Activated naive CD4-positive, alpha-beta T cell treated with anti-CD3 and anti-CD28 coated beads, Interleukin-2, amount 50 U/mL, for 24 hours (primary cell): Measurements from ENCODE around the gene TMEM107.
A peak's percentile ranks its signal among the peaks of the same experiment; 100 is the strongest.

Experiments
- H3K27ac Mint-ChIP-seq: one replicate; pipeline ENCODE4 v1.8.0; 2021; ENCODE audit warnings: mild to moderate bottlenecking, mixed read lengths
- H3K27me3 Mint-ChIP-seq: one replicate; pipeline ENCODE4 v1.8.0; 2021; ENCODE audit warnings: mixed read lengths
- H3K36me3 Mint-ChIP-seq: one replicate; pipeline ENCODE4 v1.8.0; 2021; ENCODE audit warnings: mixed read lengths
- H3K4me1 Mint-ChIP-seq: one replicate; pipeline ENCODE4 v1.8.0; 2021; ENCODE audit warnings: mixed read lengths
- H3K4me3 Mint-ChIP-seq: one replicate; pipeline ENCODE4 v1.8.0; 2021; ENCODE audit warnings: mild to moderate bottlenecking, mixed read lengths
- H3K9me3 Mint-ChIP-seq: one replicate; pipeline ENCODE4 v1.8.0; 2021; ENCODE audit warnings: mixed read lengths

The TMEM107 gene

GRCh38 chr17:8138374-8138671, 37.9 kb downstream of the TMEM107 start:
- Mint-ChIP-seq H3K4me1 (no peaks in the 10 kb centered on the region), H3K27ac (no peak overlapping the region), H3K27me3 (no peaks in the 10 kb centered on the region), H3K4me3 (no peak overlapping the region), H3K9me3 (no peaks in the 10 kb centered on the region), H3K36me3 (no peaks in the 10 kb centered on the region)

- H3K27ac Mint-ChIP-seq = no peak overlapping the region
- H3K36me3 Mint-ChIP-seq = no peaks in the 10 kb centered on the region
- H3K4me1 Mint-ChIP-seq = no peaks in the 10 kb centered on the region
- H3K9me3 Mint-ChIP-seq = no peaks in the 10 kb centered on the region
- H3K4me3 Mint-ChIP-seq = no peak overlapping the region
- H3K27me3 Mint-ChIP-seq = no peaks in the 10 kb centered on the region
Observed at GRCh38 chr17:8137645-8138373, 38.4 kb downstream of the TMEM107 start.

- H3K9me3 Mint-ChIP-seq = no peaks in the 10 kb centered on the region
- no peak overlapping the region for H3K4me3 Mint-ChIP-seq
- no peak overlapping the region for H3K27ac Mint-ChIP-seq
- H3K36me3 Mint-ChIP-seq = no peaks in the 10 kb centered on the region
- no peaks in the 10 kb centered on the region for H3K4me1 Mint-ChIP-seq
- H3K27me3 Mint-ChIP-seq = no peaks in the 10 kb centered on the region
Observed at GRCh38 chr17:8133941-8134340, 42.2 kb downstream of the TMEM107 start.

GRCh38 chr17:8133399-8133798, 42.8 kb downstream of the TMEM107 start:
- H3K4me3 Mint-ChIP-seq = no peak overlapping the region
- no peaks in the 10 kb centered on the region for H3K27me3 Mint-ChIP-seq
- H3K27ac Mint-ChIP-seq = no peak overlapping the region
- no peaks in the 10 kb centered on the region for H3K9me3 Mint-ChIP-seq
- H3K36me3 Mint-ChIP-seq = no peaks in the 10 kb centered on the region
- H3K4me1 Mint-ChIP-seq = no peaks in the 10 kb centered on the region

- Mint-ChIP-seq H3K27me3 (no peaks in the 10 kb centered on the region), H3K4me3 (no peak overlapping the region), H3K27ac (peak overlapping the region; percentile 62), H3K4me1 (peaks cover 5% of the 10 kb centered on the region), H3K9me3 (no peaks in the 10 kb centered on the region), H3K36me3 (no peaks in the 10 kb centered on the region)
Observed at GRCh38 chr17:8131844-8132441, 44.2 kb downstream of the TMEM107 start.

GRCh38 chr17:8128125-8128784, 47.9 kb downstream of the TMEM107 start:
- Mint-ChIP-seq H3K27me3 (peaks cover 8% of the 10 kb centered on the region), H3K4me3 (no peak overlapping the region), H3K9me3 (no peaks in the 10 kb centered on the region), H3K36me3 (peaks cover 1% of the 10 kb centered on the region), H3K4me1 (peaks cover 37% of the 10 kb centered on the region), H3K27ac (no peak overlapping the region)

- no peaks in the 10 kb centered on the region for H3K9me3 Mint-ChIP-seq
- H3K27me3 Mint-ChIP-seq = peaks cover 9% of the 10 kb centered on the region
- H3K36me3 Mint-ChIP-seq = peaks cover 1% of the 10 kb centered on the region
- H3K27ac Mint-ChIP-seq = peak overlapping the region; percentile 100
- H3K4me3 Mint-ChIP-seq = peak overlapping the region; percentile 94
- peaks cover 45% of the 10 kb centered on the region for H3K4me1 Mint-ChIP-seq
Observed at GRCh38 chr17:8126491-8127066, 49.6 kb downstream of the TMEM107 start.

GRCh38 chr17:8125947-8126490, 50.2 kb downstream of the TMEM107 start:
- H3K4me1 Mint-ChIP-seq = peaks cover 47% of the 10 kb centered on the region
- H3K36me3 Mint-ChIP-seq = peaks cover 1% of the 10 kb centered on the region
- peak overlapping the region; percentile 100 for H3K27ac Mint-ChIP-seq
- peak overlapping the region; percentile 93 for H3K4me3 Mint-ChIP-seq
- H3K27me3 Mint-ChIP-seq = peaks cover 9% of the 10 kb centered on the region
- no peaks in the 10 kb centered on the region for H3K9me3 Mint-ChIP-seq

GRCh38 chr17:8125154-8125946, 50.8 kb downstream of the TMEM107 start:
- Mint-ChIP-seq H3K9me3 (no peaks in the 10 kb centered on the region), H3K4me1 (peaks cover 54% of the 10 kb centered on the region), H3K27ac (peak overlapping the region; percentile 100), H3K36me3 (peaks cover 1% of the 10 kb centered on the region), H3K4me3 (peak overlapping the region; percentile 93), H3K27me3 (peaks cover 12% of the 10 kb centered on the region)

GRCh38 chr17:8124350-8125153, 51.6 kb downstream of the TMEM107 start:
- Mint-ChIP-seq H3K27ac (peak overlapping the region; percentile 100), H3K4me3 (peak overlapping the region; percentile 93), H3K36me3 (peaks cover 3% of the 10 kb centered on the region), H3K27me3 (peaks cover 15% of the 10 kb centered on the region), H3K4me1 (peaks cover 62% of the 10 kb centered on the region), H3K9me3 (no peaks in the 10 kb centered on the region)

GRCh38 chr17:8123695-8124349, 52.4 kb downstream of the TMEM107 start, which contains the start of gene HES7:
Gene HES7, minus strand, starts transcription at chr17:8124106. Its CDS starts 22 bp downstream, at chr17:8124084.
- H3K9me3 Mint-ChIP-seq = no peaks in the 10 kb centered on the region
- H3K27ac Mint-ChIP-seq = peak within 1 kb of the TSS; percentile 100
- peak within 1 kb of the TSS; percentile 93 for H3K4me3 Mint-ChIP-seq
- H3K36me3 Mint-ChIP-seq = peaks cover 3% of the 10 kb centered on the region
- peaks cover 17% of the 10 kb centered on the region for H3K27me3 Mint-ChIP-seq
- H3K4me1 Mint-ChIP-seq = peaks cover 66% of the 10 kb centered on the region

- H3K27ac Mint-ChIP-seq = peak overlapping the region; percentile 85
- H3K9me3 Mint-ChIP-seq = no peaks in the 10 kb centered on the region
- H3K4me1 Mint-ChIP-seq = peaks cover 73% of the 10 kb centered on the region
- H3K36me3 Mint-ChIP-seq = peaks cover 3% of the 10 kb centered on the region
- peaks cover 17% of the 10 kb centered on the region for H3K27me3 Mint-ChIP-seq
- peak overlapping the region; percentile 93 for H3K4me3 Mint-ChIP-seq
Observed at GRCh38 chr17:8122924-8123694, 53.1 kb downstream of the TMEM107 start.
